CD8-positive, alpha-beta memory T cell (primary cell): ENCODE results near the gene FOXP2. TPM values are rescaled to one million over a fixed set of nuclear protein-coding genes. Genes with fewer than 3 reads are reported as not detected.

ENCODE experiments used
- CTCF ChIA-PET: fragments of 350-600 bp; sonication (Branson Sonifier 250); formaldehyde crosslinking; loops from one replicate; lab custom pipeline; 2021; ENCODE audit warnings: antibody characterized with exemption; lab: Charles Lee
- POLR2A ChIA-PET: fragments of 350-600 bp; sonication (Branson Sonifier 250); formaldehyde crosslinking; loops from one replicate; lab custom pipeline; 2021; ENCODE audit warnings: antibody characterized with exemption; lab: Charles Lee
- DNase-seq, 5 donors: peaks; one replicate each; pipeline versions ENCODE4 v3.0.0 to v3.0.0-alpha.2; 2020 to 2022; ENCODE audit warnings: mixed read lengths in 1 of 5
- H3K27ac ChIP-seq: one replicate; pipeline ENCODE4 v1.7.0; 2013; ENCODE audit warnings: low read depth, mild to moderate bottlenecking, low read length, moderate library complexity
- H3K27me3 ChIP-seq: 2 replicates; pipeline ENCODE4 v1.7.0; 2013; ENCODE audit warnings: low read length, mild to moderate bottlenecking; ENCODE audit not compliant: insufficient read depth, poor library complexity, severe bottlenecking
- H3K36me3 ChIP-seq: 2 replicates; pipeline ENCODE4 v1.7.0; 2013; ENCODE audit warnings: mild to moderate bottlenecking, low read length, moderate library complexity; ENCODE audit not compliant: insufficient read depth
- H3K4me1 ChIP-seq: 2 replicates; pipeline ENCODE4 v1.7.0; 2013; ENCODE audit warnings: mild to moderate bottlenecking, low read length, moderate library complexity; ENCODE audit not compliant: insufficient read depth
- H3K4me3 ChIP-seq: 2 replicates; pipeline ENCODE4 v1.7.0; 2013; ENCODE audit warnings: mild to moderate bottlenecking, low read length
- H3K9me3 ChIP-seq: 2 replicates; pipeline ENCODE4 v1.7.0; 2013; ENCODE audit warnings: mild to moderate bottlenecking, low read length
- H3K27ac Mint-ChIP-seq, 8 donors: one replicate each; pipeline ENCODE4 v1.8.0; 2020 to 2021; ENCODE audit warnings: mixed read lengths in 8 of 8, mild to moderate bottlenecking in 6 of 8, inconsistent platforms in 3 of 8, moderate library complexity in 3 of 8
- H3K27me3 Mint-ChIP-seq, 2 donors: one replicate each; pipeline ENCODE4 v1.8.0; 2020 to 2021; ENCODE audit warnings: mixed read lengths in 2 of 2, mild to moderate bottlenecking in 1 of 2, moderate library complexity in 1 of 2
- H3K36me3 Mint-ChIP-seq, 3 donors: one replicate each; pipeline ENCODE4 v1.8.0; 2020 to 2021; ENCODE audit warnings: mixed read lengths in 3 of 3, inconsistent platforms in 1 of 3, mild to moderate bottlenecking in 1 of 3
- H3K4me1 Mint-ChIP-seq, 3 donors: one replicate each; pipeline ENCODE4 v1.8.0; 2020 to 2021; ENCODE audit warnings: mixed read lengths in 3 of 3, inconsistent platforms in 1 of 3, mild to moderate bottlenecking in 1 of 3
- H3K4me3 Mint-ChIP-seq, 7 donors: one replicate each; pipeline ENCODE4 v1.8.0; 2020 to 2021; ENCODE audit warnings: mixed read lengths in 7 of 7, mild to moderate bottlenecking in 6 of 7, moderate library complexity in 4 of 7, inconsistent platforms in 2 of 7
- H3K9me3 Mint-ChIP-seq, 5 donors: one replicate each; pipeline ENCODE4 v1.8.0; 2020 to 2022; ENCODE audit warnings: mixed read lengths in 5 of 5, mild to moderate bottlenecking in 3 of 5, moderate library complexity in 2 of 5, inconsistent platforms in 1 of 5
- polyA plus RNA-seq: library from polyadenylated mRNA; unstranded; fragments of 300-500 nt; fragmentation: Illumina TruSeq; gene quantifications from one replicate; pipeline ENCODE4 v1.2.3, GENCODE V29; 2021
- total RNA-seq, 2 experiments: library from RNA; stranded (reverse); gene quantifications; one replicate each; pipeline ENCODE4 v1.2.3, GENCODE V29; 2021

The FOXP2 gene
- total and polyA plus RNA-seq, 3 experiments from 2014 or later: not detected

- POLR2A ChIA-PET: no interaction called here
- CTCF ChIA-PET: no interaction called here
Observed at GRCh38 chr7:114648117-114648516, 233.5 kb downstream of the FOXP2 start.

GRCh38 chr7:114648680-114649079 is 234.1 kb downstream of the FOXP2 start:
- Histone ChIP-seq H3K4me1 (no peaks in the 10 kb centered on the region), H3K27ac (no peak overlapping the region), H3K9me3 (no peaks in the 10 kb centered on the region), H3K27me3 (no peaks in the 10 kb centered on the region), H3K36me3 (no peaks in the 10 kb centered on the region), H3K4me3 (no peak overlapping the region)
- ChIA-PET CTCF (no interaction called here), POLR2A (no interaction called here)
- Mint-ChIP-seq H3K4me3 (no peak overlapping the region), H3K9me3 (no peaks in the 10 kb centered on the region), H3K27me3 (peaks cover 1 to 5% of the 10 kb centered on the region in 2 donors), H3K27ac (no peak overlapping the region), H3K36me3 (no peaks in the 10 kb centered on the region), H3K4me1 (no peaks in the 10 kb centered on the region)
- DNase-seq: no peak

More at GRCh38 chr7:114648117-114648516, 233.5 kb downstream of the FOXP2 start:
- no peaks in the 10 kb centered on the region for H3K4me1 Mint-ChIP-seq
- no peaks in the 10 kb centered on the region for H3K9me3 Mint-ChIP-seq
- H3K4me3 ChIP-seq: no peak overlapping the region
- no peaks in the 10 kb centered on the region for H3K27me3 ChIP-seq
- no peaks in the 10 kb centered on the region for H3K9me3 ChIP-seq
- H3K4me3 Mint-ChIP-seq: no peak overlapping the region
- no peaks in the 10 kb centered on the region for H3K36me3 ChIP-seq
- no peaks in the 10 kb centered on the region for H3K4me1 ChIP-seq
- no peak overlapping the region for H3K27ac Mint-ChIP-seq
- H3K36me3 Mint-ChIP-seq: no peaks in the 10 kb centered on the region
- H3K27ac ChIP-seq: no peak overlapping the region
- no peak for DNase-seq
- H3K27me3 Mint-ChIP-seq: peaks cover 0 to 4% of the 10 kb centered on the region in 2 donors

- Mint-ChIP-seq H3K4me3 (no peak overlapping the region), H3K27me3 (peaks cover 1 to 4% of the 10 kb centered on the region in 2 donors), H3K9me3 (no peaks in the 10 kb centered on the region), H3K36me3 (no peaks in the 10 kb centered on the region), H3K27ac (no peak overlapping the region), H3K4me1 (no peaks in the 10 kb centered on the region)
- Histone ChIP-seq H3K36me3 (no peaks in the 10 kb centered on the region), H3K4me1 (no peaks in the 10 kb centered on the region), H3K9me3 (no peaks in the 10 kb centered on the region), H3K27ac (no peak overlapping the region), H3K27me3 (no peaks in the 10 kb centered on the region), H3K4me3 (no peak overlapping the region)
- DNase-seq: no peak
- POLR2A ChIA-PET: no interaction called here
- CTCF ChIA-PET: no interaction called here
Observed at GRCh38 chr7:114649689-114650088, 235.1 kb downstream of the FOXP2 start.

- Histone ChIP-seq H3K4me1 (no peaks in the 10 kb centered on the region), H3K9me3 (no peaks in the 10 kb centered on the region), H3K4me3 (no peak overlapping the region), H3K27ac (no peak overlapping the region), H3K27me3 (no peaks in the 10 kb centered on the region), H3K36me3 (no peaks in the 10 kb centered on the region)
- Mint-ChIP-seq H3K4me1 (no peaks in the 10 kb centered on the region), H3K36me3 (no peaks in the 10 kb centered on the region), H3K9me3 (no peaks in the 10 kb centered on the region), H3K27ac (no peak overlapping the region), H3K27me3 (peaks cover 1 to 4% of the 10 kb centered on the region in 2 donors), H3K4me3 (no peak overlapping the region)
- DNase-seq: no peak
- ChIA-PET POLR2A (no interaction called here), CTCF (no interaction called here)
Observed at GRCh38 chr7:114650491-114650890, 235.9 kb downstream of the FOXP2 start.

- no peak overlapping the region for H3K4me3 Mint-ChIP-seq
- peaks cover 1 to 4% of the 10 kb centered on the region in 2 donors for H3K27me3 Mint-ChIP-seq
- POLR2A ChIA-PET: no interaction called here
Observed at GRCh38 chr7:114652041-114652440, 237.4 kb downstream of the FOXP2 start.

GRCh38 chr7:114653364-114654088 is 238.9 kb downstream of the FOXP2 start:
- H3K4me3 Mint-ChIP-seq: no peak overlapping the region
- Histone ChIP-seq H3K27me3 (no peaks in the 10 kb centered on the region), H3K27ac (no peak overlapping the region), H3K9me3 (no peaks in the 10 kb centered on the region), H3K4me3 (no peak overlapping the region), H3K4me1 (no peaks in the 10 kb centered on the region), H3K36me3 (no peaks in the 10 kb centered on the region)
- H3K27ac Mint-ChIP-seq: no peak overlapping the region
- no peaks in the 10 kb centered on the region for H3K4me1 Mint-ChIP-seq
- DNase-seq: no peak
- H3K9me3 Mint-ChIP-seq: no peaks in the 10 kb centered on the region
- peaks cover 1 to 8% of the 10 kb centered on the region in 2 donors for H3K27me3 Mint-ChIP-seq
- H3K36me3 Mint-ChIP-seq: no peaks in the 10 kb centered on the region
- POLR2A ChIA-PET: no interaction called here
- CTCF ChIA-PET: no interaction called here

More at GRCh38 chr7:114652041-114652440, 237.4 kb downstream of the FOXP2 start:
- CTCF ChIA-PET: no interaction called here
- H3K4me3 ChIP-seq: no peak overlapping the region
- no peaks in the 10 kb centered on the region for H3K36me3 Mint-ChIP-seq
- H3K27me3 ChIP-seq: no peaks in the 10 kb centered on the region
- no peaks in the 10 kb centered on the region for H3K9me3 Mint-ChIP-seq
- no peak for DNase-seq
- H3K36me3 ChIP-seq: no peaks in the 10 kb centered on the region
- no peaks in the 10 kb centered on the region for H3K4me1 Mint-ChIP-seq
- no peak overlapping the region for H3K27ac Mint-ChIP-seq
- H3K9me3 ChIP-seq: no peaks in the 10 kb centered on the region
- no peaks in the 10 kb centered on the region for H3K4me1 ChIP-seq
- H3K27ac ChIP-seq: no peak overlapping the region

GRCh38 chr7:114656466-114656865 is 241.9 kb downstream of the FOXP2 start:
- POLR2A ChIA-PET: no interaction called here
- no peak overlapping the region for H3K4me3 ChIP-seq
- H3K4me1 Mint-ChIP-seq: no peaks in the 10 kb centered on the region
- H3K27ac ChIP-seq: no peak overlapping the region
- H3K4me1 ChIP-seq: no peaks in the 10 kb centered on the region
- no peaks in the 10 kb centered on the region for H3K27me3 ChIP-seq
- H3K4me3 Mint-ChIP-seq: no peak overlapping the region
- no peak overlapping the region for H3K27ac Mint-ChIP-seq
- DNase-seq: no peak
- H3K36me3 ChIP-seq: no peaks in the 10 kb centered on the region
- no peaks in the 10 kb centered on the region for H3K9me3 ChIP-seq
- no peaks in the 10 kb centered on the region for H3K9me3 Mint-ChIP-seq
- H3K27me3 Mint-ChIP-seq: peaks cover 1 to 8% of the 10 kb centered on the region in 2 donors
- CTCF ChIA-PET: no interaction called here
- H3K36me3 Mint-ChIP-seq: no peaks in the 10 kb centered on the region

GRCh38 chr7:114657279-114657678 is 242.7 kb downstream of the FOXP2 start:
- no peak overlapping the region for H3K27ac ChIP-seq
- ChIA-PET CTCF (no interaction called here), POLR2A (no interaction called here)
- Mint-ChIP-seq H3K36me3 (no peaks in the 10 kb centered on the region), H3K4me3 (no peak overlapping the region), H3K27ac (no peak overlapping the region), H3K27me3 (peaks cover 1 to 8% of the 10 kb centered on the region in 2 donors), H3K4me1 (no peaks in the 10 kb centered on the region), H3K9me3 (no peaks in the 10 kb centered on the region)
- H3K9me3 ChIP-seq: no peaks in the 10 kb centered on the region
- H3K4me1 ChIP-seq: no peaks in the 10 kb centered on the region
- H3K27me3 ChIP-seq: no peaks in the 10 kb centered on the region
- DNase-seq: no peak
- no peaks in the 10 kb centered on the region for H3K36me3 ChIP-seq
- H3K4me3 ChIP-seq: no peak overlapping the region
